GM23248 (cell line): ENCODE measurements around the gene C17orf113. TPM values are rescaled to one million over a fixed set of nuclear protein-coding genes. Genes with fewer than 3 reads are reported as not detected.

Experiments used
- DNase-seq: peaks from one replicate; pipeline ENCODE4 v3.0.0-alpha.2; 2015
- H2AFZ ChIP-seq: fragments of 200-600 bp; sonication (generic); 2 replicates; pipeline ENCODE4 v1.6.1; 2016; ENCODE audit warnings: antibody characterized with exemption
- H3F3A ChIP-seq: fragments of 200-600 bp; sonication (generic); 2 replicates; pipeline ENCODE4 v1.6.1; 2016; ENCODE audit warnings: mild to moderate bottlenecking, antibody characterized with exemption, mixed run types; ENCODE audit not compliant: insufficient read depth
- H3K27ac ChIP-seq: fragments of 200-600 bp; sonication (generic); 2 replicates; pipeline ENCODE4 v1.5.1; 2016; ENCODE audit warnings: mild to moderate bottlenecking
- H3K27me3 ChIP-seq: fragments of 200-600 bp; sonication (generic); replicated peaks from 2 replicates; pipeline ENCODE4 v1.6.1; 2016; ENCODE audit warnings: mild to moderate bottlenecking; ENCODE audit not compliant: insufficient read depth
- H3K36me3 ChIP-seq: fragments of 200-600 bp; sonication (generic); 2 replicates; pipeline ENCODE4 v1.6.1; 2016; ENCODE audit warnings: low read depth, mild to moderate bottlenecking
- H3K4me1 ChIP-seq: fragments of 200-600 bp; sonication (generic); 2 replicates; pipeline ENCODE4 v1.6.1; 2016; ENCODE audit warnings: mild to moderate bottlenecking; ENCODE audit not compliant: insufficient read depth
- H3K4me2 ChIP-seq: fragments of 200-600 bp; sonication (generic); one replicate; pipeline ENCODE4 v1.6.1; 2016; ENCODE audit warnings: mild to moderate bottlenecking; ENCODE audit not compliant: unreplicated experiment
- H3K4me3 ChIP-seq: fragments of 200-600 bp; sonication (generic); 2 replicates; pipeline ENCODE4 v1.5.1; 2016; ENCODE audit warnings: mild to moderate bottlenecking
- H3K79me2 ChIP-seq: fragments of 200-600 bp; sonication (generic); 2 replicates; pipeline ENCODE4 v1.6.1; 2016; ENCODE audit warnings: mild to moderate bottlenecking; ENCODE audit not compliant: insufficient read depth
- H3K9ac ChIP-seq: fragments of 200-600 bp; sonication (generic); 2 replicates; pipeline ENCODE4 v1.6.1; 2016; ENCODE audit warnings: mild to moderate bottlenecking
- H3K9me2 ChIP-seq: fragments of 200-600 bp; sonication (generic); 2 replicates; pipeline ENCODE4 v1.6.1; 2016; ENCODE audit warnings: mixed run types, mild to moderate bottlenecking, moderate library complexity; ENCODE audit not compliant: insufficient read depth
- H3K9me3 ChIP-seq: fragments of 200-600 bp; sonication (generic); one replicate; pipeline ENCODE4 v1.6.1; 2017; ENCODE audit warnings: low read depth
- H4K20me1 ChIP-seq: fragments of 200-600 bp; sonication (generic); 2 replicates; pipeline ENCODE4 v1.6.0; 2016; ENCODE audit not compliant: insufficient read depth
- EZH2 ChIP-seq: fragments of 200-600 bp; sonication (generic); IDR thresholded peaks from 2 replicates; pipeline ENCODE4 v1.6.1; 2018; ENCODE audit warnings: antibody characterized with exemption, mild to moderate bottlenecking; ENCODE audit not compliant: insufficient read depth, poor library complexity, severe bottlenecking
- EZH2phosphoT487 ChIP-seq: fragments of 200-600 bp; sonication (generic); IDR thresholded peaks from 2 replicates; pipeline ENCODE4 v1.6.1; 2018; ENCODE audit warnings: antibody characterized with exemption, moderate library complexity, mild to moderate bottlenecking, low read depth; ENCODE audit not compliant: insufficient read depth
- WGBS, 2 experiments: methylation state at CpG; one replicate each; pipeline ENCODE4 v1.1.6; 2015 to 2017; ENCODE audit warnings: low lambda C conversion rate in 2 of 2, low coverage in 1 of 2; ENCODE audit errors: missing lambda C conversion rate in 2 of 2; 5-methylcytosine and 5-hydroxymethylcytosine counted together
- in situ Hi-C: fragments of 300-500 bp; cut with MboI; formaldehyde crosslinking; loops from 2 replicates; pipeline ENCODE4 v1.15.0; 2020
- polyA plus RNA-seq: library from polyadenylated mRNA; unstranded; fragments of >200 nt; fragmentation: Nextera tagmentation; extraction: Ambion mirVana; gene quantifications from 2 replicates; pipeline ENCODE4 v1.2.1, GENCODE V29; 2016
- total RNA-seq: library from RNA; depleted of rRNA; stranded (reverse); fragments of >200 nt; shearing (Covaris generic); gene quantifications from 2 replicates; pipeline ENCODE4 v1.2.3, GENCODE V29; 2014

The C17orf113 gene
- total and polyA plus RNA-seq, 2 experiments from 2014 or later, result not detected

DNA sequence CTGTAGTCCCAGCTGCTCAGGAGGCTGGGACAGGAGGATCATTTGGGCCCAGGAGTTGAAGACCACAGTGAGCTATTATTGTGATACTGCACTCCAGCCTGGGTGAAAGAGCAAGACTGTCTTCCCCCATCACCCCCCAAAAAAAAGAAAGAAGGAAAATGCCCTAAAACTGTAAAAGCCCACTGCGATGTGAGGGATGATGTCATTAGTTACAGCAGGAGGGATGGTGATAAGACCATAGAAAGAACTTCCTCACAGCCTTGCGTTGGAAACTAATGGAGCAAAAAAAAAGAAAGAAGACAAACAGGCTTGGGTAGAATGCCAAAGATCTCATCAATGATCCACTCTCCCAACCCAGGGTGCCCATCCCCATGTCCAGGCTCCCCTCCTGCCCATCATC is 29.1 kb upstream of the C17orf113 start:
- no peak overlapping the region for H3K9ac ChIP-seq
- H3F3A ChIP-seq, result no peaks in the 10 kb centered on the region
- no peaks in the 10 kb centered on the region for H3K36me3 ChIP-seq
- TF ChIP-seq EZH2 (no peak), EZH2phosphoT487 (no peak)
- H3K27me3 ChIP-seq, result no peaks in the 10 kb centered on the region; the same call in 1 of the 2 replicates
- no peak for DNase-seq
- H3K27ac ChIP-seq, result no peak overlapping the region
- H2AFZ ChIP-seq, result no peak overlapping the region
- no peaks in the 10 kb centered on the region for H3K9me3 ChIP-seq
- whole genome bisulfite sequencing, 2 experiments, result 49 to 50% methylated on average over 2 of the region's 2 CpGs
- H3K79me2 ChIP-seq, result no peaks in the 10 kb centered on the region
- no peaks in the 10 kb centered on the region for H3K4me1 ChIP-seq
- H3K4me2 ChIP-seq, result no peak overlapping the region
- no peaks in the 10 kb centered on the region for H3K9me2 ChIP-seq
- H3K4me3 ChIP-seq, result no peak overlapping the region
- in situ Hi-C loops, result no loop called here
- no peaks in the 10 kb centered on the region for H4K20me1 ChIP-seq

DNA sequence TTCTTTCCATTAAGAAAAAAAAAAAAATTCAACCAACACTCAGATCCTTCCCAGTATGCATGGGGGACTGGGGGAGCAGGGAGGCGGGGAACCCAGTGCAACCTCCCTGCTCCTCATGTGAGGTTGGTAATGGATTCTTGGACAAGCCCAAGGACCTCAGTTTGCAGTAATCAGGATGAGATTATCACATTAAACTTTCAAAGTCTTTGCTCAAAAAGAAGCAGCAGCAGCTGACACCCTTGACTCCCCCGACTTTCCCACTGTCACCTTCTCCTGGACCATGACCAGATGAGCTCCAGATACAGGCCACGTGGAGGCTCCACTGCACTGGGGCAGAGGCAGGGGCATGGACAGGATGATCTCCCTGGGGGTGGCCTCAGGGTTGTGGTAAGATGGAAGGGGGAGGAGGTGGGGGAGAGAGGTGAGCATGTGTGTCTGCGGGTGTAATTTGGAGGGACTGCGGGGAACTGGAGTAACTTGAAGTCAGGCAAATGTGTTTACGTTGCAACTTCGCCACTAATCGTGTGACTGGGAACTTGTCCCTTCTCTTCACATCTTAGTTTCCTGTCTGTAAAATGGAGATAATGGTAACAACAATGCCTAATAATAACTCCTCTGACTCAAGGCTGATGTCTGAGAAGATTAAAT is 28.1 kb upstream of the C17orf113 start:
- Histone ChIP-seq H3K4me3 (no peak overlapping the region), H3K9ac (no peak overlapping the region), H3K4me2 (no peak overlapping the region), H4K20me1 (no peaks in the 10 kb centered on the region), H3K4me1 (no peaks in the 10 kb centered on the region), H3F3A (no peaks in the 10 kb centered on the region), H3K27ac (no peak overlapping the region), H3K9me2 (no peaks in the 10 kb centered on the region), H3K9me3 (no peaks in the 10 kb centered on the region), H2AFZ (no peak overlapping the region), H3K27me3 (no peaks in the 10 kb centered on the region; the same call in none of the 2 replicates), H3K79me2 (no peaks in the 10 kb centered on the region), H3K36me3 (no peaks in the 10 kb centered on the region)
- no peak for DNase-seq
- TF ChIP-seq EZH2 (no peak), EZH2phosphoT487 (no peak)
- in situ Hi-C loops, result no loop called here
- 66 to 75% methylated on average over 6 to 8 of the region's 8 CpGs for WGBS, 2 experiments

DNA sequence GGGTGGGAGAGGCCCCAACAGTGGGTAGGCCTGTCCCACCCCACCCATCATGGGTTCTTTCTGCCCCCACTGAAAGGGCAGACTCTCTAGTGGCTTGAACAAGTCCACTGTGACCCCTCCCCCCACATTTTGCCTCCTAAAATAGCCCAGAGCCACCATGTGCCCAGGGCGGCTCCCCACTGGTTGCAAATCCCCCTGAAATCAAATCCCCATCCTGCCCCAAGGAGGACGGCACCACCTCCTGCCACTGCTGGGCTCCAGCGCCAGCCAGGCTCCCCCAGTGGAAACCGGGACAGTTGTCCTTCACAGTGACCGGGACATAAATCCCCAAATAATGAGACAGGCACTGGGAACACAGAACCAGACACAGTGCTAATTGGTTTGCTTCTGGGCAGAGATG is 27.4 kb upstream of the C17orf113 start:
- Histone ChIP-seq H3K27me3 (peaks cover 5% of the 10 kb centered on the region), H3K4me1 (no peaks in the 10 kb centered on the region), H2AFZ (no peak overlapping the region), H3K9ac (no peak overlapping the region), H3K36me3 (no peaks in the 10 kb centered on the region), H4K20me1 (no peaks in the 10 kb centered on the region), H3K9me3 (no peaks in the 10 kb centered on the region), H3K4me3 (no peak overlapping the region), H3K4me2 (no peak overlapping the region), H3K9me2 (no peaks in the 10 kb centered on the region), H3K27ac (no peak overlapping the region), H3F3A (no peaks in the 10 kb centered on the region), H3K79me2 (no peaks in the 10 kb centered on the region)
- no peak for DNase-seq
- 77% methylated on average over 5 of the region's 5 CpGs for WGBS, 2 experiments
- in situ Hi-C loops, result no loop called here
- TF ChIP-seq EZH2phosphoT487 (no peak), EZH2 (no peak)

GRCh38 chr17:42076797-42077559 is 26.6 kb upstream of the C17orf113 start:
- Histone ChIP-seq H3K4me2 (no peak overlapping the region), H4K20me1 (no peaks in the 10 kb centered on the region), H3K9ac (no peak overlapping the region), H3K4me1 (0 out of 2 replicates have a peak, but pooled peaks cover 4% of the 10 kb centered on the region), H3K36me3 (no peaks in the 10 kb centered on the region), H3K9me3 (no peaks in the 10 kb centered on the region), H2AFZ (no peak overlapping the region), H3K9me2 (no peaks in the 10 kb centered on the region), H3K27ac (no peak overlapping the region), H3K79me2 (no peaks in the 10 kb centered on the region), H3K27me3 (peaks cover 11% of the 10 kb centered on the region), H3F3A (no peaks in the 10 kb centered on the region), H3K4me3 (no peak overlapping the region)
- TF ChIP-seq EZH2phosphoT487 (no peak), EZH2 (no peak)
- in situ Hi-C loops, result no loop called here
- DNase-seq, result no peak
- WGBS, 2 experiments, result 89 to 90% methylated on average over 4 of the region's 4 CpGs
